Fibroblast of skin of abdomen (primary cell): ENCODE results near the gene VPS52.
A peak's percentile ranks its signal among the peaks of the same experiment; 100 is the strongest.

ENCODE experiments used
- DNase-seq: peaks from one replicate; pipeline ENCODE4 v3.0.0-alpha.2; 2013

The VPS52 gene

DNA sequence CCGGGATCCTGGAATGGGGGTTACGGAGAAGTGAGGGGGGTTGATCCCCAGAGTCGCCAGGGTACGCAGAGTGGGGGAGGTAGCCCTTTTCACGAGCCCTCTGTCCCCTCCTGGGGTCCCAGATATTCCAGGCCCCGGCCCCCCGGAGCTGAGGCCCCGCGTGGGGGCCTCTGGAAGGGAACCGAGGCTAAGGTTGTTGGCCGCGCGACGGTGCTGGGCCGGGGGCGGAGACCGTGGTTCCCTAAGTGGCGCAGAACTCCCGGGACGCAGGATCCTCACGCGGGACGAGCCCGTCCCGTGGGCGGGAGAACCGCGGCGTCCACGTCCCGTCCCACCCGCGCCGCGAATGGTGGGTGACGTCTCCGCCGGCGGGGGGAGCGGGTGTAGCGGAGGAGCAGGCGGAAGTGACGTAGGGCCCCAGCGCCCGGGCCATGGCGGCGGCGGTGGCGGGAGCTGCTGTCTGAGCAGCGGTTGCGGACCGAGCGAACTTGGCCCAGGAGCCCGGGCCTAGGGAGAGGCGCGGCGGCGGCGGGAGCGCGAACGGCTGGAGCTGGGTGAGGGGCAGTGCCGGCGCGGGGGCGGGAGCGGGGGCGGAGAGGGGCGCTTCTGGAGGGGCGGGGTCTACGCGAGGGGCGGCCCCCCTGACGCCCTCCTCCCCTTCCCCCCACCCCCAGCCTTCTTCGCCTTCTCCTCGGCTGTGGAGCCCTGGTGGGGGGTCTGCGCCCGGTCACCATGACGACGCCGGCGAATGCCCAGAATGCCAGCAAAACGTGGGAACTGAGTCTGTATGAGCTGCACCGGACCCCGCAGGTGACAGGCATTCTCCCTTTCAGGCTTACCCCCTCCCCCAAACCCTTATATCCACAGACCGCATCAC lies 63.3 kb downstream of the VPS52 start, which contains the start of gene RING1:
RING1 (plus strand) TSS at position 410 of the 877 bp plus-strand sequence; CDS start at position 733, 323 bp downstream.
- DNase-seq = peak; percentile 79

DNA sequence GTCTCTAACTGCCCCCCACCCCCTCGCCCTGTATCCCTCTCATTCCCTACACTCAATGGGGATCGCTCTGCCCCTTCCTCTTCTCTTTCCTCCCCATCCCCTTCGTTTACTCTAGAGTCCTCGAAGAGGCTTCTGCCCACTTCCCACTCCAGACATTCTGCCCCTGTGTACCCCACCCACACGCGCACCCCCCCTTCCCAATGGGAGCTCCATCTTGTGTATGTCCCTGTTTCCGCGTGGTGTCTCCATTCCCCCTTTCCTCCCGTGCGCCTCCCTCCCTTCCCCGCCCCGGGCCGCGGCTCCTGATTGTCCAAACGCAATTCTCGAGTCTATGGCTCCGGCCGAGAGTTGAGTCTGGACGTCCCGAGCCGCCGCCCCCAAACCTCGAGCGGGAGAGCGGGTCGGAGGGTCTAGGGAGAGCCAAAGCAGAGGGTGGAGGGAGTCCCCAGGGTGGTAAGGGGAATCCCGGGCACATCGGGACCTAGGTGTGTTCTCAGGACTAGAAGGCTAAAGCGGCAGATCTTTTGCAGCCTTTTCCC lies 64.1 kb downstream of the VPS52 start:
- DNase-seq = peak; percentile 44

DNA sequence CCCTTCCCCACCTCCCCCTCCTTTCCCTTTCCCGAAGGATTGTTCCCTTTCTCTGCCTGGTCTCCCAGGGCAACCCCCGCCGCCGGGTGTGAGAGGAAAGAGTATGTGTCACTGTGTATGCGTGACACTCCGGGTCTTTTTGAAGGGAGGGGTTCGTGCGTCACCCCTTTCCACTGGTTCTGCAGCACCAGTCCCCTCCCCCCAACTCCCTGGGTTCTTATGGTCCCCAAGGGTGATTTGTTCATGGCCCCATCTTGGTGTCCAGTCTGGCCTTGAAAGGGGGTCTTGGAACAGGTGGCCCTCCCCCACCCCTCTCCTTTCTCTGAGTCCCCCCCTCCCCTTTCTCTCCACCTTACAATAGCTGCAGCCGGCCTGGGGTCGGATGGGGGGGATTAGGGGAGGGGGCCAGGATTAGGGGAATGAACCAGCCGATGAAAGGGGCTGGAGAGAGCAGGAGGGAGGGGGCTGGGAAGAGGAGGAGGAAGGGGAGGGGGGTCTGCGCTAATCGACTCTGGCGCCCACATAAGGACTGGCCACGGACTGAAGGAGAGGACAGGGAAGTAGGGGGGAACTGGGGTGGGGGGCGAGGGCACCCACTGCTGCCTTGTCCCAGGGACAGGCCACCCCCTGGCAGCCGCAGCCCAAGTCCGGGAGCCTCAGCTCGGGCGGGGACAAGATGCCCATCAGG lies 64.7 kb downstream of the VPS52 start:
- DNase-seq = peak; percentile 31

DNA sequence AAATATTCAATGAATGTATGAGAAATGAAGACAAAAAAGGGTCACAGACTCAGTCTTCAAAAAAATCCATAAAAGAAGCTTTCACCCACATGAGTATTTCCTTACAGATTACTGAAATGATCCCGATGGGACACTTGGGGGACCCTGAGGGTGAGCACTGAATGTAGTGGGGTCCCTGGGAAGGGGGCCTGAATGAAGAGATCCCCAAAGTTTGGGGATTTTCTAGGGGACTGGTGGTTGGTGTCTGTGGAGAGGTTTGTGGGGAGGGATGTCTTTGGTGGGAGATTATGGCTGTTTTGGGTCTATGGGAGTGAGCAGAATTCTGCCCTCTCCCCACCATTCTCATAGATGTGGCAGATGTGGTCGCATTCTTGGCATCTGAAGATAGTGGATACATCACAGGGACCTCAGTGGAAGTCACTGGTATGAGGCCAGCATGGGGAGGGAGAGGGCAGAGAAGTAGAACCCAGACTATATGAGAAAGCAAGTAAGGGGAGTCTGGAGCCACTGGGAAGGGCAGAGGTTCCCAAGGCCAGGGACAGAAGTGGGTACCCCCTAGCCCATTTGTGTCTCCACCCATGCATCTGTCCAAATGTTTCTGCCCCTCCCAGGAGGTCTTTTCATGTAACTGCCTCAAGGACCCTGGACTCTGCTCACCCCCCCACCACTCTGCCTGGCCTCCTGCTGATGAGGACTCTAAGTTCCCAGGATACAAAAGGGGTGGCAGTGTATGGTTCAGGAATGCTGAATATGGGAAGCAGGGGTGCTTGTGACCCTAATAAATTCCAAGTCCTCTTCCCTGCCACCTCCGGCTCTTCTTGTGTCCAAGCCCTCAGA lies 65.4 kb downstream of the VPS52 start:
- peak; percentile 32 for DNase-seq

DNA sequence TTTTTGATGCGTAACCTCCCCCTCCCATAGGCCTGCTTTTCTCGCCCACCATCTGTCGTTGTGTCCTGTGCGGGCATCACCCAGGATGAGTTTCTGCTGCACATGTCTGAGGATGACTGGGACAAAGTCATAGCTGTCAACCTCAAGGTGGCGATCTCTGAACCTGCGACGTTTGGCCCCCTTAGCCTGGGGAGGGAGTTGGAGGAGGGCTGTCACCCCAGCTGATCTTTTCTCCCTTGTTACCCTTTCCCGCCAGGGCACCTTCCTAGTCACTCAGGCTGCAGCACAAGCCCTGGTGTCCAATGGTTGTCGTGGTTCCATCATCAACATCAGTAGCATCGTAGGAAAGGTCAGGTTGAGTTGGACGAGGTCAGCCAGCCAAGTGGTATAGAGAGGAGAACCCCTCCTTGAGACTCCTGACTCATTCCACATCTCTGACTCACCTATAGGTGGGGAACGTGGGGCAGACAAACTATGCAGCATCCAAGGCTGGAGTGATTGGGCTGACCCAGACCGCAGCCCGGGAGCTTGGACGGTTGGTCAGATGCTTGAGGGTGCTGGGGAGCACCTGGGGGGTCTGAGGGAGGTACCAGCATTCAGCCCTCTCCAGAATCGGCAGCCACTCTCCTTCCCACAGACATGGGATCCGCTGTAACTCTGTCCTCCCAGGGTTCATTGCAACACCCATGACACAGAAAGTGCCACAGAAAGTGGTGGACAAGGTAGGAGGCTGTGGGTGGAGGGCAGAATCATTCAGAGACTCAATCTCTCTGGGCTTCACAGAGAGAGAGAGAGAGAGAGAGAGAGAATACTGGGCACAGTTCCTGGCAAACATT lies 66.3 kb downstream of the VPS52 start:
- peak; percentile 57 for DNase-seq

DNA sequence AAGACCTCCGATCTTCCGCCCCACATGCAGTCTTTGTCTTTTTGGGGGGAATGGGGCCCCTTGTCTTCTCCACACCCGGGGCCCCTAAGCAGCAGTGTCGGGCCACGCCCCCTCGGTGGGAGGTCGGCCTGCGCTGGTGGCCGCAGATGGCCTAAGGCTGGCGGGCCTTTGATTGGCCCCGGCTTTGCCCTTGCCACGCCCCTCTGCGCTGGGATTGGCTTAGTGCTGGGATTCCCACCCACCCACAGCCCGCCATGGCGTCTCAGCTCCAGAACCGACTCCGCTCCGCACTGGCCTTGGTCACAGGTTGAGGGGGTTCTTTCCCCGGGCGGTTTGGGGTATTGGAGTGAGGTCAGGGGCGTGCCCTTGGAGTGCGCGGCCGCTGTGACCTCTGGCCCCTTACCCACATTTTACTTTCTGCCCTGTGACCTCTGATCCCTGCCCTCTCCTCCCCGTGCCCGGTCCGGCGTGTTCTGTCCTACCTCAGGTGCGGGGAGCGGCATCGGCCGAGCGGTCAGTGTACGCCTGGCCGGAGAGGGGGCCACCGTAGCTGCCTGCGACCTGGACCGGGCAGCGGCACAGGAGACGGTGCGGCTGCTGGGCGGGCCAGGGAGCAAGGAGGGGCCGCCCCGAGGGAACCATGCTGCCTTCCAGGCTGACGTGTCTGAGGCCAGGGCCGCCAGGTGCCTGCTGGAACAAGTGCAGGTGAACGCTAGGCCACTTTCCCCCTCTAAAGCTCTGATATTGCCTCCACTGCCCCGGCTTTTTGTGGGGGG lies 67.1 kb downstream of the VPS52 start, which contains the start of gene HSD17B8:
HSD17B8 (plus strand) TSS at position 241 of the 776 bp plus-strand sequence; CDS start at position 255, 14 bp downstream.
- DNase-seq = peak; percentile 91

DNA sequence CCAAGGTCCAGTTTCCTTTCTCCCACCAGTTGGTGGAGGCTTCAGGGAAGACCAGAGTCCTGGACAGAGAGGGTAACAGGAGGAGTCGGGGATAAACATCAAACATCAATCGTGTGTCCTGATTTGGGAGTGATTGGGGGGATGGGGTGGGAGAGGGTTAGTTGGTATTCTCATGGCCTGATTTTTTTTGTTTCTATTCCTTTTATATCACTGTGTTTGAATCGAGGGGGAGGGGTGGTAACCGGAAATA lies 67.6 kb downstream of the VPS52 start:
- DNase-seq = no peak

DNA sequence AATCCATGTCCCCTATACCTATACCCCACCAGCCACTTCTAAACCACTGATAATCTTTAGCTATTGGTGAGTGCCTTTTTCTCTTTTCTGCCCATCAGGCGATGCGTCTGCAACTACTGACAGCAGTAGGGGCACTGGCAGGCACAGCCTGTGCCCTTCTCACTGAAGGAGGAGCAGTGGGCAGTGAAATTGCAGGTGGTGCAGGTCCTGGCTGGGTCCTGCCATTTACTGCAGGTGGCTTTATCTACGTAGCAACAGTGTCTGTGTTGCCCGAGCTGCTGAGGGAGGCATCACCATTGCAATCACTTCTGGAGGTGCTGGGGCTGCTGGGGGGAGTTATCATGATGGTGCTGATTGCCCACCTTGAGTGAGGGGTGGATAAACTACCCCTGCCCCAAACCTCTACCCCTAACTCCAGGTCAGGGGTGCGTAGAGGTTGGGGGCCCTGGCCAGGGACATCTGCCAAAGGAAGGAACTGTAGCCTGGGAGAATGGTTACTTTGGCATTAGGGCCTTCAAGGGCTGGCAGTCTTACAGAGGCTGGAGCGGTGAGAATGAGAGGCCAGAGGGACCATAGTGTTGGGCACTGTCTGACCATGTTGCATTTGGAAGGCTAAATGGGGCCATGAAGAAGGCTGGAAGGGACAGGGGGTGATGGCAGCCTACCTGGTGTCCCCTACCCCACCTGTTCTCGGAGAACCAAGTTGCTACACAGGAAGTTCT lies 68.1 kb downstream of the VPS52 start:
- no peak for DNase-seq

DNA sequence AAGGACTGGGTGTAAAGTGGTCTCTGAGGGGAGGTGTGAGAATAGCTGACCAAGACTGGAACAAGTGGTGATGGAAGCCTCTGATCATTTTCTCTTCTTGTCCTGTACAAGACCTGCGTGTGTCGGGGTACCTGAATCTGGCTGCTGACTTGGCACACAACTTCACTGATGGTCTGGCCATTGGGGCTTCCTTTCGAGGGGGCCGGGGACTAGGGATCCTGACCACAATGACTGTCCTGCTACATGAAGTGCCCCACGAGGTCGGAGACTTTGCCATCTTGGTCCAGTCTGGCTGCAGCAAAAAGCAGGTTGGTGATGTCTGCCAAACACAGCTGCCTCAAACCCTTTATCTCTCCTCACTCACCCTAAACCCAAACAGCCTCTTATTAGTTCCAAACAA lies 68.9 kb downstream of the VPS52 start:
- DNase-seq = no peak

DNA sequence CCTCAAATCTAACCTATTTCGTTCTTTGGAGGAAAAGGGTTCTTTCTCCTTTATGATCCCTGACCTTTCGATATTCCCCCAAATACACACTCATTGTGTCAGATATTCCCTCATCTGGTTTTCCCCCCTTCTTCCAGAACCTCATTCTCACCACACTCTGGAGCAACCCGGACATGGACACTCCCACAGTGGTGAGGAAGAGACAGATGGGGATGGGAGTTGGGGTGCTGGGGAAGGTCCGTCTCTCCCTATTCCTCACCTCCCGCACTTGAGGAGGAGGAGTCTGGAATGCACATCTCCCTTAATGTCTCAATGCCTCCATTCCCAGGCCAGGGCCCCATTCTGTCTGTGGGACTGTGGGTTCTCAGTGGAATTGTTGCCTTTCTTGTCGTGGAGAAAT lies 69.7 kb downstream of the VPS52 start:
- no peak for DNase-seq

DNA sequence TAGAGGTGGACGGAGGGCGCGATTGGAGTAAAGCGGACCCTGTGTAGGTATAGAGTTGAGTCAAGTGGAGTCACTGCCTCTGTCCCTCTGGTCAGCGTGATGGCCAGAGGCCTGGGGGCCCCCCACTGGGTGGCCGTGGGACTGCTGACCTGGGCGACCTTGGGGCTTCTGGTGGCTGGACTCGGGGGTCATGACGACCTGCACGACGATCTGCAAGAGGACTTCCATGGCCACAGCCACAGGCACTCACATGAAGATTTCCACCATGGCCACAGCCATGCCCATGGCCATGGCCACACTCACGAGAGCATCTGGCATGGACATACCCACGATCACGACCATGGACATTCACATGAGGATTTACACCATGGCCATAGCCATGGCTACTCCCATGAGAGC lies 70.5 kb downstream of the VPS52 start:
- no peak for DNase-seq
